ENCODE data around the gene ARG2.
A peak's percentile ranks its signal among the peaks of the same experiment; 100 is the strongest.

Gene ARG2

GRCh38 chr14:67683842-67684241 is 64.1 kb downstream of the ARG2 start:
- no peak for DNase-seq (ENCODE audit: low read depth)
- no peak overlapping the region for H3K4me3 ChIP-seq (ENCODE audit: control insufficient read depth, low read depth, low read length)
- no peak for TF ChIP-seq CTCF (IDR thresholded peaks at IDR 0.05; ENCODE audit: control insufficient read depth, insufficient read depth, low read depth, low read length, missing control alignments)

- H3K4me3 ChIP-seq (ENCODE audit: control insufficient read depth, low read depth, low read length), result no peak overlapping the region
- no peak for DNase-seq (ENCODE audit: low read depth)
- TF ChIP-seq CTCF (IDR thresholded peaks at IDR 0.05; ENCODE audit: control insufficient read depth, insufficient read depth, low read depth, low read length, missing control alignments), result no peak
These were observed 70.3 kb downstream of the ARG2 start for GRCh38 chr14:67690011-67690410.

GRCh38 chr14:67694791-67695393 is 75.2 kb downstream of the ARG2 start:
- DNase-seq (ENCODE audit: low read depth), result no peak
- no peak for TF ChIP-seq CTCF (IDR thresholded peaks at IDR 0.05; ENCODE audit: control insufficient read depth, insufficient read depth, low read depth, low read length, missing control alignments)
- peak overlapping the region; percentile 96 for H3K4me3 ChIP-seq (ENCODE audit: control insufficient read depth, low read depth, low read length)

- TF ChIP-seq CTCF (IDR thresholded peaks at IDR 0.05; ENCODE audit: control insufficient read depth, insufficient read depth, low read depth, low read length, missing control alignments), result no peak
- H3K4me3 ChIP-seq (ENCODE audit: control insufficient read depth, low read depth, low read length), result peak within 1 kb of the TSS; percentile 96
- DNase-seq (ENCODE audit: low read depth), result no peak
These were observed 75.8 kb downstream of the ARG2 start, which contains the start of gene RDH11 for GRCh38 chr14:67695394-67695949. Gene RDH11, minus strand, starts transcription at chr14:67695764. Its CDS starts 61 bp downstream, at chr14:67695703.

- no peak for DNase-seq (ENCODE audit: low read depth)
- no peak overlapping the region for H3K4me3 ChIP-seq (ENCODE audit: control insufficient read depth, low read depth, low read length)
- no peak for TF ChIP-seq CTCF (IDR thresholded peaks at IDR 0.05; ENCODE audit: control insufficient read depth, insufficient read depth, low read depth, low read length, missing control alignments)
These were observed 77.3 kb downstream of the ARG2 start for GRCh38 chr14:67697006-67697405.

DNA sequence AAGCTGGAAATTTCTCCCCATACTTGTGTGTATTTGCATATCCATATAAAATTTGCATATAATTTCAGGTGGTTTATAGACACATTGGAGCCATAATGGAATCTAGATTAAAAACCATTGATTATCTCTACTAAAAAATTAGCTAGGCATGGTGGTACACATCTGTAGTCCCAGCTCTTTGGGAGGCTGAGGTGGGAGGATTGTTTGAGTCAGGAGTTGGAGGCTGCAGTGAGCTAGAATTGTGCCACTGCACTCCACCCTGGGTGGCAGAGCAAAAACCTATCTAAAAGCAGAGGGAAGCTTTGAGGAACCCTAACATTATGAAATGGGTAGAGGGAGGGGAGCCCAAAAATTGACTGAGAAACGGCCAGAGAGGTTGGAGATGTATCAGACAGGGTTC is 78.5 kb downstream of the ARG2 start:
- no peak for TF ChIP-seq CTCF (IDR thresholded peaks at IDR 0.05; ENCODE audit: control insufficient read depth, insufficient read depth, low read depth, low read length, missing control alignments)
- no peak overlapping the region for H3K4me3 ChIP-seq (ENCODE audit: control insufficient read depth, low read depth, low read length)
- no peak for DNase-seq (ENCODE audit: low read depth)
